GM19468 (cell line): Measurements from ENCODE around the gene ATPAF1.
"Not testable (repeated sequence)": the region's sequence is repeated elsewhere in the genome, so short reads cannot be mapped to it uniquely, and the experiment has no call there.

Experiments used
- ATAC-seq: cut with Tn5 transposase; IDR thresholded peaks from one replicate; pipeline ENCODE4 v1.9.1; 2021; ENCODE audit warnings: mild to moderate bottlenecking, moderate library complexity, moderate number of reproducible peaks; ENCODE audit not compliant: unreplicated experiment; ENCODE audit errors: extremely low read depth

ATPAF1 gene

DNA sequence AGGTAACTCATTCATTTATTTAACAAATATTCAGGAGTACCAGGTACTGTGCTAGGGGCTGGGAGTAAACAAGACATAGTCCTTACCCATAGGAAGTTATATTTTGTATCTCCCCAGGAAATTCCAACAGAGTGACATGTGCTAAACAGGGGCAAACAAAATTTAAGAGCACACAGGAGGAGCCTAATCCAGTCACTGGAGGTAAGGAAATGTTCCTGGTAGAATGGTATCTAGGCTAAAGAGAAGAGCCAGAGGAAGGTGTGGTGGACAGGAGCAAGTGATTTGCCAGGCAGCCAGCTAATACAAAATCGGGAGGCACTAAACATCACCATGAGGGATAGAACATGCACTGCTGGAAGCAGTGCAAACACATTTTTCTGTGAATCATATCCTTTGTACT, 13.9 kb upstream of the ATPAF1 start:
- ATAC-seq, result no peak

- no peak for ATAC-seq
These were observed 13.3 kb upstream of the ATPAF1 start for GRCh38 chr1:46681333-46682034.

GRCh38 chr1:46679789-46680573, 11.8 kb upstream of the ATPAF1 start:
- ATAC-seq, result no peak

DNA sequence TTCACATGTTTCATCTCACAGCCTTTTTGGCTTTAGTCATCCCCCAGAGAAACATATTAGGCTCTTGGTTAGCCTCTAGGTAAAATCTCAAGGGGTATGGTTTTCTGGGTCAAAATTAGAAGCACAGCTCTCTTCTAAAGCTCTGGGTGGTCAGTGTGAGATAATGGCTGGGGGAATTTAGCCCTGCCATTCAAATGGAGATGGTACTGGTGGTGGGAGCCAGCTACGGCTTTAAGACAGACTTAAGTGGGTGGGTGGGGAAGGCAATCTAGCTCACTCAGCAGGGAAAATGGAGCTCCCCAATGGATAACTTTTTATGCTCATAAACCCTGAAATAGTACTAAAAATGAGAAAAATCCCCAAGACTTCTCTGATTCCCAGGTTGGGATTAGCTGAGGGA, 9.2 kb upstream of the ATPAF1 start:
- ATAC-seq, result no peak

GRCh38 chr1:46676531-46676930, 8.4 kb upstream of the ATPAF1 start:
- no peak for ATAC-seq

- ATAC-seq, result peak; percentile 32
These were observed 7.6 kb upstream of the ATPAF1 start for GRCh38 chr1:46675549-46676314.

DNA sequence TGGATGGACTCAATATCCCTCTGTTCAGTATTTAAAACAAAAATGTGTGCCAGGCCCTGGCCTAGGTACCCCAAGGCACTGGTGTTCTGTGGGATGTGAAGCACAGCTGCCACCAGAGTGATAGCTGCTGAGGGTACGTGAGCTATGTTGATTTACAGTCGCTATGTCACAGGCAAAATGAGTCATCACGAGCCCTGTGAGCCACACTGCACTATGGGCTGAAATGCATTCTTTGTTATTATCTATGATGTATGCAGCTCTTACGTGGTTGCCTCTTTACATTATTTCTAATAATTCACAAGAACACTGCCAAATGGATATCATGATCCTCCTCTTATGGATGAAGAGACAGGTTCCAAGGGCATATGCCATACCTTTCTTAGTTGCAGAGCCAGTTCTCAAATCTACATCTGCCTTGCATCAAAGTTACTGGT, 5.6 kb upstream of the ATPAF1 start:
- ATAC-seq, result no peak

GRCh38 chr1:46672696-46673095, 4.5 kb upstream of the ATPAF1 start:
- ATAC-seq, result no peak

- no peak for ATAC-seq
These were observed 3.4 kb upstream of the ATPAF1 start, which contains the start of gene TEX38 for GRCh38 chr1:46671554-46671953. TSS of gene TEX38 (plus strand) at chr1:46671854. CDS start at chr1:46671935, 81 bp downstream.

GRCh38 chr1:46670134-46670533, 2.0 kb upstream of the ATPAF1 start:
- ATAC-seq, result no peak

- ATAC-seq, result no peak
These were observed 2.2 kb downstream of the ATPAF1 start for GRCh38 chr1:46665983-46666382.

DNA sequence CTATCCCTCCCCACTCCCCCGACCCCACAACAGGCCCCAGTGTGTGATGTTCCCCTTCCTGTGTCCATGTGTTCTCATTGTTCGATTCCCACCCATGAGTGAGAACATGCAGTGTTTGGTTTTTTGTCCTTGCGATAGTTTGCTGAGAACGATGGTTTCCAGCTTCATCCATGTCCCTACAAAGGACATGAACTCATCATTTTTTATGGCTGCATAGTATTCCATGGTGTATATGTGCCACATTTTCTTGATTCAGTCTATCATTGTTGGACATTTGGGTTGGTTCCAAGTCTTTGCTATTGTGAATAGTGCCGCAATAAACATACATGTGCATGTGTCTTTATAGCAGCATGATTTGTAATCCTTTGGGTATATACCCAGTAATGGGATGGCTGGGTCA, 5.2 kb downstream of the ATPAF1 start:
- ATAC-seq, result not testable (repeated sequence)

DNA sequence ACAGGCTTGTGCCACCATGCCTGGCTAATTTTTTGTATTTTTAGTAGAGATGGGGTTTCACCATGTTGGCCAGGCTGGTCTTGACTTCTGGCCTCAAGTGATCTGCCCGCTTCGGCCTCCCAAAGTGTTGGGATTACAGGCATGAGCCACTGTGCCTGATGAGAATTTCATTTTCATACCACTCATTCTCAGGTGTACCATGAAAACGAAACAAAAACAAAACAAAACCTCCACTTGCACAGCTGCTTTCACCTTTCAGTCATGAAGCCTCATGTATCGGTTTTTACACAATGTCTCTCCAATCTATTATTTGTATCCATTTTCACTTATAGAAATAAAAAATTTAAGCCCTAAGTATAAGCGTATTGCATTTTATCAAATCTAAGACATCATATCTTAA, 8.0 kb downstream of the ATPAF1 start:
- ATAC-seq, result peak; percentile 58

DNA sequence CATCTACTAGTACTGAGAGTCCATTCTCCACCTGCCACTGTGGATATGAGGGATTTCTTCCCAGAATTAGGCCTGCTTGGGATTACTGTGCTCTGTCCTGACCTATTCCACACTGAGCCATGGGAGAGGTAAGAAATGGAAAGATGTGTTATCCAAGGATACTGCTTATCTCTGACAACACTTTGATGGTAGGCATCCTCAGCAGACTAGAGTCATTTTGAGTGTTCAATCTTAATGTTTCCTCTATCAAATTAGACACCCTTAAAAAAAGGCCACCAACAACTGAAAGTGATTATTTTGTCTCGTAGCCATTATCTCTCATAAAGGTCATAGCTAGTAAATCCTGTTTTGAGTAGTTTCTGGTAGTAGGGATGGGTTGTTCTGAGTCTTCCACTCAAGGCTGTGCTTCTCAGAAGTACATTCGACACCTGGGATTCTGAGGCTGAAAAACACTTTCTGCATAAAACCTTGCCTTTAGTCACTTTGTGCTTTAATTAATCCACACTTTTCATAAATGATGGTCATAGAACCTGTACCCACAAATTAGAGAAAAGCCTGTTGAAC, 8.8 kb downstream of the ATPAF1 start:
- ATAC-seq, result no peak

- ATAC-seq, result no peak
These were observed 10.4 kb downstream of the ATPAF1 start for GRCh38 chr1:46657775-46658174.

GRCh38 chr1:46656643-46657042, 11.5 kb downstream of the ATPAF1 start:
- no peak for ATAC-seq

GRCh38 chr1:46655848-46656247, 12.3 kb downstream of the ATPAF1 start:
- no peak for ATAC-seq

GRCh38 chr1:46654698-46655097, 13.5 kb downstream of the ATPAF1 start:
- ATAC-seq, result not testable (repeated sequence)

DNA sequence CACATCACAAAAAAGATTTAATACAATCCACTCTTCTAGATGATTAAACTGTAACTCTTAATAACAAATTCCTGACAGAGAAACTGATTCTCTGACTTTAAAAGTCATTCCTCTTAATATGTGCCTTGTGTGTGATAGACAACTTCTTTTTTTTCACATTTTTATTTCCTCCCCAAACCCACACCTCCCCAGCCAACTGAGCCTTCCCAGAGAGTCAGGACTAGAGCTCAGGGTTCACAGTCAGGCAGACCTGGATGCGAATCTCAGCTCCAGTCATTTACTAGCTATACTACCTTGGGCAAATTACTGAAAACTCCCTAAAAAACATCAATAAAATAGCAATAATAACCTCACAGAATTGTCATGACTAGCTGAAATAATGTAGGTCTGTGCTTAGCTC, 14.2 kb downstream of the ATPAF1 start:
- no peak for ATAC-seq

DNA sequence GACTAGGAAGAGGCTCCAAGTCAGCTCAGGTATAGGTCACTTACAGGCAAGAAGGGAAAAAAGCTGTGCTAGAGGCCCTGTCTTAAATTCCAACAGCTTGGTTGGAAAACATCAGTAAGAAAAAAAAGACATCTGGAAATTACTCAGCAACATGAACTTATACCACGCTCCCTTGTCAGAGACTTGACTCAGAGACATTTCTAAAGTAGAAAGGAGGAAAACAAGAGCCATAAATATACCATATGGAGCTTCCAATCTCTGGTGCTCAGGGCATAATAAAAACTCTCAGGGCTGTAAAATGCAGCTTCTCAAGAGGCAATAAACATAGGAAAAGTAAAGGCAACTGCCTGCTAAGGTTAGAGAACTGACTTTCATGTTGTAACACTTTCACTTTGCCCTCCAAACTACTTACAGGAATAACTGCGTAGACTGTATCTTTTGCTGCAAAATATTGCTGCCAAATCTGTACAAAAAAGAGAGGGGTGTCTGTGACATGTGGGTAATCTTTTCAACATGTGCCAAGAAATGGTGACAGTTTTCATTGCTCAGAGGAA, 14.7 kb downstream of the ATPAF1 start:
- no peak for ATAC-seq
